ENCODE measurements around the gene PADI1.

DNA sequence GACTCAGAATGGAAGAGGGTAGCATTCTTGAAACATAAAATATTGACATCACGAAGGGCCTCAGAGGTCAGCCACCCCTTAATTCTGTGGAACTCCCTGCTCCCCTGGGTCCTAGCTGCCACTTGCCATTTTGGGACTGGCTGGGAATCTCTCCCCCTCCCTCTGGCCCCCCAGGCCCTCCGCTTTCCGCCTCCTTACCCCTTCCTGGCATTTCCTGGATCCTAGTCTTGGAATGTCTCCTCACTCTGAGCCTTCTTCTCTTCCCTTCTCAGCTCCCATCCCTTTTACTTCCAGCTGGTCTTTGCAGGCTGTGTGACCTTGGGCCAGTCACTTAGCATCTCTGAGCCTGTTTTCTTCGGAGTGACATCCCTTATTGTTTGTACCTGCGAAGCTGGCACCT, 4.5 kb downstream of the PADI1 start:
- no peak for TF ChIP-seq EP300 (IDR thresholded peaks at IDR 0.05; ENCODE audit: low read depth)
- TF ChIP-seq POLR2A (IDR thresholded peaks at IDR 0.05) = no peak
